Memory B cell (primary cell): ENCODE results near the gene NR2F2.

ENCODE experiments used
- ATAC-seq: fragments of 150-1000 bp; cut with Tn5 transposase; 2 replicates; pipeline ENCODE4 v1.10.0; 2021; ENCODE audit warnings: low read depth, mild to moderate bottlenecking, moderate library complexity
- DNase-seq, 2 donors: peaks; one replicate each; pipeline ENCODE4 v3.0.0; 2022; ENCODE audit warnings: low spot score in 2 of 2
- H3K27ac Mint-ChIP-seq: one replicate; pipeline ENCODE4 v1.8.0; 2022; ENCODE audit warnings: mild to moderate bottlenecking, moderate library complexity, mixed read lengths
- H3K27me3 Mint-ChIP-seq: one replicate; pipeline ENCODE4 v1.8.0; 2022; ENCODE audit warnings: mixed read lengths
- H3K36me3 Mint-ChIP-seq: one replicate; pipeline ENCODE4 v1.8.0; 2022; ENCODE audit warnings: mild to moderate bottlenecking, mixed read lengths
- H3K4me1 Mint-ChIP-seq: one replicate; pipeline ENCODE4 v1.8.0; 2022; ENCODE audit warnings: mixed read lengths
- H3K4me3 Mint-ChIP-seq: one replicate; pipeline ENCODE4 v1.8.0; 2022; ENCODE audit warnings: mild to moderate bottlenecking, moderate library complexity, mixed read lengths
- H3K9me3 Mint-ChIP-seq: one replicate; pipeline ENCODE4 v1.8.0; 2022; ENCODE audit warnings: mixed read lengths

The NR2F2 gene

DNA sequence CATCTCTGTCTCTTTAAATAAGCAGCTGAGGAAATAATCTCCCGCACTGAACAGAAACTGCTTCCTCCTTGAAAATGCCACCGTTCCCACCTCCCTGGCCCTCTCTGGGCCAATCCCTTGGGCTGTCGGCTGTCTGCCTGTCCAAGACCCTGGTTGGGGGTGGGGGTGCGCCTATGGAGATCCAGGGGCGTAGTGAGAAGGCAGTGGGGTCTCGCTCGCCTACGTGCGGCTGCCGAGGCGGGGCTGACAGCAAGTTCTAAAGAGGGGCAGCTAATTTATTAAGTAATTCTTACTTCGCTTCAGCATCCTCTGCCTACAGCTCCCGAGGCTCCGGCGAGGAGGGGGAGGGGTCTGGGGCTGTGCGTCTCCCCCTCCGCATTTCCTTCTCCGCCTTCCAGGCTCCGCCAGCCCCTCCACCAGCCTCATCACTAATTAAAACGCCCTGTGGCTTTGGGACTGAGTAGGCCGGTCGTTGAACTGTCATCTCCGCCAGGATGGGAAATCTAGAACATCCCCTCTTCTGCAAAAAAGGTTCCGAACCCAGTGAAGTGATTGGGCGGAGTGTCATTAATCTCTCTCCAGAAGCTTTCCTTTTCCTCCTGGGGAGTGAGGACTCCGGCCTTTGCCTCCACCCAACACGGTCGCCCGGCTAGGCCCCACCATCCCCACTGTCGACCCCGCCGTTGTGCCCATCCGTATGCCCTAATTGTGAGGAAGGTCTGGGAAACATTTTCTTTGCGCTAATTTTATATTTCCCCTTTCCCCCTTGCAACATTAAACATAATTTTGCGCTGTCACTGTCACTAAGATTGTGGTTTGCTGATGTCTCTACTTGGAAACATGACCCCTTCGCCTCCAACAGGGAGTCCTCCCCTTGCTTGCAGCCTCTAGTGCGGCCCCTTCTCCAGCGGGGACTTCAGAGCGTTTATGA lies 16.9 kb downstream of the NR2F2 start:
- DNase-seq (no peak), ATAC-seq (no peak)
- Mint-ChIP-seq H3K4me3 (no peak overlapping the region), H3K36me3 (no peaks in the 10 kb centered on the region), H3K27ac (no peak overlapping the region), H3K9me3 (no peaks in the 10 kb centered on the region), H3K4me1 (no peaks in the 10 kb centered on the region), H3K27me3 (peaks cover 42% of the 10 kb centered on the region)

GRCh38 chr15:96348112-96349027 lies 17.9 kb downstream of the NR2F2 start:
- H3K27ac Mint-ChIP-seq, result no peak overlapping the region
- no peak overlapping the region for H3K4me3 Mint-ChIP-seq
- ATAC-seq (no peak), DNase-seq (no peak)
- peaks cover 39% of the 10 kb centered on the region for H3K27me3 Mint-ChIP-seq
- H3K4me1 Mint-ChIP-seq, result no peaks in the 10 kb centered on the region
- H3K36me3 Mint-ChIP-seq, result no peaks in the 10 kb centered on the region
- no peaks in the 10 kb centered on the region for H3K9me3 Mint-ChIP-seq

DNA sequence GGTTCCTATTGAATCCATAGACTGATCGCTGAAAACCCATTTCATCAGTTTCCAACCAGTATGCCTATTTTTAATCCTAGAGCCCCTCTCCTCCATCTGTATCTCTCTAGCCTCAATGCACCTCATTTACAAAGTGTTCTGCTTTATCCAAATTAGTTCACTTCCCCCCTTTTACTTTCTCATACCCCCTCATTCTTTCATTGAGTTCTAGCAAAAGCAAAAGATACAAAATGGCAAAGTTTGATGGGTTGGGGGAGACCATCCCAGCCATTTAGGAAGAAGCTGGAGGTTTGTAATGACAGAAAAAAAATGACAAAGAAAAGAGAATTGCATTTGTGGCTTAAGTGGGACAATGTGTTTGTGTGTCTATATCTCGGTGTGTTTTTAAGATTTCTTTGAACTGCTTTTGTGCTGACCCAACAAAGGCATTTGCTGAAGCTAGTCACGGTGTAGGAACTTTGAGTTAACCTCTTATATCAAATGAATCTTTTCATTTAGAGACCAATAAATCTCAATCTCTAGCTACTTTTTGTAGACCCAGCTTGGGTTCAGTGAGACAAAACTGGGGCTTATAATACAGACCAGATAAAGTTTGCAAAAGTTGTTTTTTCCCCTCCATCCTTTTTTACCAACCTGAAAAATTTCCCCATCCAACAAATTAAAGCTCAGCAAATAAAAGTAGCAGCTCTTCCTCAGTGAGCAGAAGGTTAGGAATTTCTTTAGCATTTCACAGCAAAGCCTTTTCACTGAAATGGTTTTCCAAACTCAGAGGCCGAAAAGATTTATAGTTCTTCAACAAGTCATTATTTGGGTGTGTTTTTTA lies 18.7 kb downstream of the NR2F2 start:
- peaks cover 39% of the 10 kb centered on the region for H3K27me3 Mint-ChIP-seq
- H3K9me3 Mint-ChIP-seq, result no peaks in the 10 kb centered on the region
- no peaks in the 10 kb centered on the region for H3K4me1 Mint-ChIP-seq
- H3K27ac Mint-ChIP-seq, result no peak overlapping the region
- ATAC-seq (no peak), DNase-seq (no peak)
- H3K36me3 Mint-ChIP-seq, result no peaks in the 10 kb centered on the region
- H3K4me3 Mint-ChIP-seq, result no peak overlapping the region

- ATAC-seq, result no peak
- no peak for DNase-seq
- no peak overlapping the region for H3K27ac Mint-ChIP-seq
- H3K4me1 Mint-ChIP-seq, result no peaks in the 10 kb centered on the region
- no peak overlapping the region for H3K4me3 Mint-ChIP-seq
- no peaks in the 10 kb centered on the region for H3K9me3 Mint-ChIP-seq
- H3K36me3 Mint-ChIP-seq, result no peaks in the 10 kb centered on the region
- H3K27me3 Mint-ChIP-seq, result peaks cover 36% of the 10 kb centered on the region
Measured at GRCh38 chr15:96349857-96350720, 19.6 kb downstream of the NR2F2 start.

GRCh38 chr15:96350934-96351724 lies 20.6 kb downstream of the NR2F2 start:
- Mint-ChIP-seq H3K4me3 (no peak overlapping the region), H3K4me1 (no peaks in the 10 kb centered on the region), H3K9me3 (no peaks in the 10 kb centered on the region), H3K27ac (no peak overlapping the region), H3K36me3 (no peaks in the 10 kb centered on the region), H3K27me3 (peaks cover 31% of the 10 kb centered on the region)
- no peak for ATAC-seq
- no peak for DNase-seq

DNA sequence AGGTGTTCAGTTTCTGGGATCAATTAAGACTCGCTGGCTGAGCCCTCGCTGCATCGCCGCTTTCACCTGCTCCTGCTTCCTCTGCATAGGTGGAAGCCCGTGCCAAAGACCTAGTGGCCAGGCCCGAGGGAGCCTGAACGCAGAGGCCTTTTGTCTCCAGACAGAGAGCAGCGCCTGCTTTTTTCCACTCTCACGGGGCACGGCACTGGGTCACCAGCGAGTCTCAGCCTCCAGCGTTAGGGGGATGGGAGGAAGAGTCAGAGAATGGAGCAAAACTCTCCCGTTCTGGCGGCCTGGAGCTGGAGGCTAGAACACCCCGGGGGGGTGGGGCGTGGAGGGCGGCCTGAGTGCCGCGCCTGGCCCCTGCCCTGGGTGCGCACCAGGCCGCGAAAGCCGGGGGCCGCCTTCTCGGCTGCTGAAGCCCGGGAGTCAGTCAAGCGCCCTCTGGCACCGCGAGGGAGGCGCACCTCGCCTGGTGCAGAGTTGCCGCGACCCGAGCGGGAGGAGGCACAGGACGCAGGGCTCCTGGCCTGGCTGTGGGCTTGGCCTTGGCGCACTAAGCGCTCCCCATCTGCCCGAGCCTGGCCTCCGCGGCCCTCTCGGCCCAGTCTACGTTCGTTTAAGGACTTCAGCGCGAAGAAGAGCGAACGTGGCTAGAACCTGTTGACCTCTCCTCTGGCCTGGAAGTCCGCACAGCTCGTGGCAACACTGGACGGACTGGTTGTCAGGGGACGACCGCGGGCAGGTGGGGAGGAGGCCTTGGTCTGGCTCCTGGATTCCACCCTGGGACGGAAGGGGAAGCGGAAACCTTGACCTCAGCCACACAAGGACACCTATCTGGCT lies 21.5 kb downstream of the NR2F2 start:
- ATAC-seq (no peak), DNase-seq (no peak)
- H3K9me3 Mint-ChIP-seq, result no peaks in the 10 kb centered on the region
- peaks cover 3% of the 10 kb centered on the region for H3K4me1 Mint-ChIP-seq
- no peak overlapping the region for H3K27ac Mint-ChIP-seq
- peaks cover 31% of the 10 kb centered on the region for H3K27me3 Mint-ChIP-seq
- no peak overlapping the region for H3K4me3 Mint-ChIP-seq
- no peaks in the 10 kb centered on the region for H3K36me3 Mint-ChIP-seq

DNA sequence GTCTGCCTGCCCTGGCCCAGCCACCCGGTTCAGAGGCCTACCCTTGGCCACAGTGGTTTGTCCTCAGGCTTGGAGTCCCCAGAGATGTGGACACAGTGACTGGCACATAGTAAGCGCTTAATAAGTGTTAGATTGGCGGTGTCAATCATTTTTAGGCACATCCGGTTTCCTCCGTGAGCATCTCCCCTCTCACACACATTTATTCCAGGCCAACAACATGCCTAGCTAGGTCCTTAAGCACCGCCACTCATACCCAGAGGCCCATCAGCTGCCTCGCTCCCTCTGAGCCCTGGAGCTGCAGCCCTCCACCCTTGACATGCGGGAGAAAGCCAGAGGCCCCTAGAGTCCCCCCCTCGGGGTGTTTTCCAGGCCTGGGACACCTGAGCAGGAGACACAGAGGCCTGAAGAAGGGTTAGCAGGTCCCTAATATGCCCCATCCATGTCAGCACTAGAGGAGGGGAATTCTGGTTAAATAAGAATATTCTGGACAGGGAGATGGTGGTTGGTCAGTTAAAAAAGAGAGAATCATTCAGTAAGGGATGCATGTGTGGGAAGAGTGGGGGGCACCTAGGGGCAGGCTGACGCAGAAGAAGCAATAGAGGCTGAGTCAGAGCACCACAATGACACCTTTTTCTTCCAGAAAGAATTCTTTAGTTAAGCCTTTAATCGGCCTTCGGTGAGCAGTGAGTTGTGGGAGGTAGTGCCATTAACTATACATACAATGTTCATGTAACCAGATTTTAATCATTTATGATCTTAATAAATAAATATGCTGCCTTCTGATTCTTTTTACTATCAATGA lies 22.3 kb downstream of the NR2F2 start:
- Mint-ChIP-seq H3K27me3 (peaks cover 26% of the 10 kb centered on the region), H3K4me3 (no peak overlapping the region), H3K27ac (no peak overlapping the region), H3K4me1 (peaks cover 6% of the 10 kb centered on the region), H3K9me3 (no peaks in the 10 kb centered on the region), H3K36me3 (no peaks in the 10 kb centered on the region)
- DNase-seq (no peak), ATAC-seq (no peak)

GRCh38 chr15:96353416-96353929 lies 23.0 kb downstream of the NR2F2 start:
- Mint-ChIP-seq H3K4me1 (peaks cover 9% of the 10 kb centered on the region), H3K27me3 (peaks cover 25% of the 10 kb centered on the region), H3K9me3 (no peaks in the 10 kb centered on the region), H3K4me3 (no peak overlapping the region), H3K27ac (no peak overlapping the region), H3K36me3 (no peaks in the 10 kb centered on the region)
- DNase-seq, result no peak
- no peak for ATAC-seq

DNA sequence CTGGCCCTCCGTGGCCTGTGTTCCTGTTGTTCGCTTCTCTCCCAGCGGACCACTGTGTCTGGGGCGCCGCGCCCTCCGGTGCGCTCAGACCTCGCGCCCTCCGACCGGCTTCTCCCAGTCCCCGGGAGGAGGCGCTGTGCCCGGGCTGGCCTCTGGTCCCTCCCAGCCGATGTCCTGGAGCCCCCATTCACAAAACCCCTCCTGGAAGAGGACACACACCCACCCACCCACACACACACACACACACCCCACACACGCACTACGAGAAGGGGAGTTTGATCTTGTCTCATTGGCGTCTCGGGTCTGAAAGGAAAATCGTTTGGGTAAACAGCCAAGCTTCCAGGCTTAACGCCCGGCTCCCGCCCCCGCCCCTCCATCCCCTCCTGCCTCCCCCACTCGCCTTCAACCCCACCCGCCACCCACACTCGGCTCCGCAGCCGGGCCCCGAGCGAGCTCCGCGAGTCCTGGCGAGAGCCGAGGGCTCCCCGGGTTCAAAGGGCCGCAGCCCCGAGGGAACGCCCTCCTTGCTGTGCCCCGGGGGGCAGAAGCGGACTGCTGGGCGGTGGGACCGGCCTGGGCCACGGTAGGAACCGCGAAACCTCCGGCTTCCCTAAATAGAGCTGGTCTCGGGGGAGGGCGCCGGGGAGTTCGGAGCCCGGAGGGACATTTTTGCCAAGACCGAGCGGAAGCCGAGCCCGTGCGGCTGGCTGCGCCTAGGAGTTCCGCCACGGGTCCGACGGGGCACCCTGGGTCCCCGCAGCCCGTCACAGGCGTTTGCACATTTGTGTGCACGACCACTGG lies 23.6 kb downstream of the NR2F2 start:
- no peak for DNase-seq
- Mint-ChIP-seq H3K4me1 (peaks cover 9% of the 10 kb centered on the region), H3K36me3 (no peaks in the 10 kb centered on the region), H3K4me3 (no peak overlapping the region), H3K27me3 (peaks cover 22% of the 10 kb centered on the region), H3K9me3 (no peaks in the 10 kb centered on the region), H3K27ac (no peak overlapping the region)
- no peak for ATAC-seq

DNA sequence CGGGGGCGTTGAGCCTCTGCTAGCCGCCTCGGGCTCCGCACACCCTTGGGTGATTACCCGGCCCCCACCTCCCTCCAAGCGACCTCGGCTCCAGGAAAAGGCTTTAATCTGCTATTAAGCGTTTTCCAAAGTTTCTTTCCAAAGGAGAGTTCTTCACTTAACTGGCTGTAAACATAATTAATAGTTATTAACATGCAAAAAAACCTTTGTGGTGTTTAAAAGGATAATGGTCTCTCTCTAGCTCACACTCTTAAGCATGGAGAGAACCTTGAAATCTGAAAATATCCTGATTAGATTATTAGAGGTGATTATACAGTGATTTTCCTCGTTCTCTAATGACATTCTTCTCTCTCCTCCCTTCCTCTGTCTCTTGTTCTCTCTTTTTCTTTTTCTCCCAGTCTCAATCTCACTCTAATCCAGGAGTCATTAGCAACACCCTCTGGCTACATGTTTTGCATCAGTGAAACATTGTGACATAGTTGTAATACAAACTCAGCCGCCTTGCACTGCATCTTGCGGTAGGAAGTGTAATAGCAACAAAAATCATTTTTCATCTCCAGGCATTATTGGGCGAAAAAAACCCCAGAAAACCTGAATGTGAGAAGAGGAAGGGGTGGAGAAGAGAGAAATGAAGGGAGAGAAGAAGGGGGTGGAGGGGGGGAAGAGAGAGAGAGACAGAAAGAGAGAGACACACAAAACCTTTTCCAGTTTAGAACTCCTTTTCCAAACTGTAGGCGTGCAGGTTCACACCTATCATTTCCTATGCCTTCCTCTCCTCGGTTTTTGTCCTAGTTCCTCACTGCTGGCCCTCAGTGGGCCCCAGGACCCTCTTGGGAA lies 24.4 kb downstream of the NR2F2 start:
- peaks cover 9% of the 10 kb centered on the region for H3K4me1 Mint-ChIP-seq
- no peak for ATAC-seq
- H3K27ac Mint-ChIP-seq, result no peak overlapping the region
- peaks cover 22% of the 10 kb centered on the region for H3K27me3 Mint-ChIP-seq
- DNase-seq, result no peak
- no peaks in the 10 kb centered on the region for H3K36me3 Mint-ChIP-seq
- H3K9me3 Mint-ChIP-seq, result no peaks in the 10 kb centered on the region
- H3K4me3 Mint-ChIP-seq, result no peak overlapping the region
